HG02973 (cell line): Measurements from ENCODE around the gene HSDL2.

ENCODE experiments used
- ATAC-seq: cut with Tn5 transposase; IDR thresholded peaks from one replicate; pipeline ENCODE4 v1.9.1; 2021; ENCODE audit warnings: moderate library complexity; ENCODE audit not compliant: unreplicated experiment

HSDL2 gene

DNA sequence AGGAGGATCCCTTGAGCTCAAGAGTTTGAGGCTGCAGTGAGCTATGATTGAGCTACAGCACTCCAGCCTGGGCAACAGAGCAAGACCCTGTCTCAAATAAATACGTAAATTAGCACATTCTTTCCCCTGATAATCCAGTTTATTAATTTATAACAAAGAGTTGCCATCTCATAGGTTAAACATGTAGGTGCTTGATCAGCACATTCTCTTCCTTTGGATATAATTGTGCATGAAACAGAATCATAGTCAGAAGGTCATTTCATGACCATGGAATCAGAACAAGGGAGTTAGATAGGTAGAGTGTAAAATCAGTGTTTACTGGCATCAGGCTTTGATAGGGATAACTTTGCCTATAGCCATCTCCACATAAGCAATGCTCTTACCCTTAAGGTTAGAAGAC lies 63.7 kb downstream of the HSDL2 start:
- ATAC-seq, result no peak

DNA sequence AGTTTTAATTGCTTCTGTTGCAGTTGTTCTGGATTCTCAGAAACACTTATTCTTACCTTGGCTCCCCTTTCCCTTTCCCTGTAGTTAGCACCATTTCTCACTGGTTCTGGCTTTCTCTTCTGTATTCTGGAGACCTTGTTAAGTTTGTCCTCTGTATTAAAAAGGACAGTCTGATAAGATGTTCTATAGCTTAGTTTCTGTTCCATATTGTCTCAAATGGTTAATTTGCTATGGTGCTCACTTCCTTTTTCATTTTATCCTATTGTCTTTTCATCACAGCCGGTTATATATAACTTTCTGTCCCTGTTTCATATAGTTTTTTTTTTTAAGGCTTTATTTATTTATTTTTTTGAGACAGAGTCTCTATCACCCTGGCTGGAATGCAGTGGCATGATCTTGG lies 65.3 kb downstream of the HSDL2 start:
- no peak for ATAC-seq

DNA sequence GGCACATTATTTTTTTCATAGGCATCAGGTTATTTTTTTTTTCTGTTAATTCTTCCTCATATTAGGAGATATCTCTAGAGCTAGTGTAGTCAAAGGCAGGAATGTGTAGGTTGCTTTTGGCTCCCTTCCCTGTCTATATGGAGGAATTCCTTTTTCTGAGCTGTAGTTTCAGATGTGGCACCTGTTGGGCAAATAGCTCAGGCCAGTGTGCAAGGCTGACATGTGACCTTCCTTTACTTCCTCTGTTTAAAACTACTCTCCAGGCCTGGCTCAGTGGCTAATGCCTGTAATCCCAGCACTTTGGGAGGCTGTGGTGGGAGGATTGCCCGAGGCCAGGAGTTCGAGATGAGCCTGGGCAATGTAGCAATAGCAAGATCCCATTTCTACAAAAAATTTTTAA lies 66.2 kb downstream of the HSDL2 start:
- ATAC-seq, result no peak

DNA sequence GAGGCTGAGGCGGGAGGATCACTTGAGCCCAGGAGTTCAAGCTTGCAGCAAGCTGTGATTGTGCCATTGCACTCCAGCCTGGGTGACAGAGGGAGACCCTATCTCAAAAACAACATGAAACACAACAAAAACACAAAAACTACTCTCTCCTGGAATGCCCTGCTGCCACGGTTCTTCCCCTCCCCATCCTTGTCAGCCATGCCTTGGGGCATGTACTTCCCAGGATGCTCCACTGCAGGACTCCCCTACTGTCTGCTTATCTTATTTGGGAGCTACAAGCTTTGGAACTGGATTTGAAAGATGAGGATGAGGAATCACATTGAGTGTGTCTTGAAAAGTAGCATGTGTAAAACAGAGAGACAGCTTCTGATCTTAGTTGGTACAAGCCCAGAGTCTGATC lies 66.6 kb downstream of the HSDL2 start:
- no peak for ATAC-seq

DNA sequence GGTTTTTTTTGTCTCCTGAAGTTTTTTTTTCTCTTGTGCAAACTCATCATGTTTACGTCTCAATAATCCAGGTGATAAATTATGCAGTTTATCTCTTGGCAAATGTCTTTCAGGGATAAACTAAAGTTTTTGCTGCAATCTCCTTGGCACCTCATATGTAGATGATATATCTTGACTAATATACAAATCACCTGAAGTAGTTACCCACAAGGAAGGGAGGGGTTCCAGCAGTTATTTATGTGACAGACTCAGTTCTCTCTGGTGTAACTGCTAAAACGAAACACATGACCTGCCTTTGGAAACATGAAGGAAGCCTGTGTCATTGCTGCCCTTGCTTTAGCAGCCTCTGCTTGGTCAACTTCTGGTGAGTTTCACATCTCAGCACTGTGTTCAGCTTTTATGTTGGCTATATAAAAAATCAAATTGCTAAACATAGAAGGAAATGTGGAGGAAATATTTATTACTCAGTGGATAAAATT lies 67.4 kb downstream of the HSDL2 start:
- ATAC-seq, result no peak

DNA sequence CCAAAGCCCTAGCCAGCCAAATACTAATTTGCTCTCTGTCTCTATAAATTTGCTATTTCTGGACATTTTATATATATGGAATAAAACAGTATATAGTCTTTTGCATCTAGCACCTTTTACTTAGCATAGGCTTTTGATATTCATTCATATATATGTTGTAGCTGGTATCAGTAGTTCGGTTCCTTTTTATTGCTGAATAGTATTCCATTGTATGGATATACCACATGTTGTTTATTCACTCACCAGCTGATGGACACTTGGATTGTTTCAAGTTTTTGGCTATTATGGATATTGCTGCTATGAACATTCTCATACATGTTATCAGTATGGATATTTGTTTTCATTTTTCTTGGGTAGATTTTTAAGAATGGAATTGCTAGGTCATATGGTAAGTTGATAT lies 82.9 kb downstream of the HSDL2 start:
- no peak for ATAC-seq

DNA sequence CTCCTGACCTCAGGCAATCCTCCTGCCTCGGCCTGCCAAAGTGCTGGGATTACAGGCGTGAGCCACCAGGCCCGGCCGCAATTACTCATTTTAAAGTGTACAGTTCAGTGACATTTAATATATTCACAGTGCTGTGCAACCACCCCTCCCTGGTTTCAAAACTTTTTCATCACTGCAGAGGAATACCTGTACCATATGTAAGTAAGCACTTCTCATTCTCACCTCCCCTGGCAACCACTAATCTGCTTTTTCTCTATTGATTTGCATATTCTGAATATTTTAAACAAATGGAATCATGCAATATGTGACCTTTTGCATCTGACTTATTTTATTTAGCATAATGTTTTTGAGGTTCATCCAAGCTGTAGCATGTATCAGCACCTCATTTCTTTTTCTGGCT lies 85.4 kb downstream of the HSDL2 start:
- ATAC-seq, result no peak

DNA sequence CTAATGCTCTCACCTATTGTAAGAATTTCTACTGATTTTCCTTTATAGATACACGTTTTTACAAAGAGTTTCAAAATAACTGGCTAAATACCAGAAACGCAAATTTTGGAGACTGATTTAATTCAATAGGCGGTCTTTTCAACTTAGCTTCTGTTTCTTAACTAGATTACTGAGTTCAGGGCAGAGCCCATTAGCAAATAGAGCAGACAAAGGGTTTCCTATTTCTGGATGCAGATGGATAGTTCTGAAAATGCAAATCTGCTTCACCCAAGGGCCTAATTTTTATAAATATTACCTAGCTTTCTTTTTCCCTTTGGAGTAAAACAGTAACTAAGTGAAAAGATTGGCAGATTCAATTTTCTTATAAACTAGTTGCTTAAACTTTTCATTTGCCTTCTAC lies 93.1 kb downstream of the HSDL2 start:
- no peak for ATAC-seq

DNA sequence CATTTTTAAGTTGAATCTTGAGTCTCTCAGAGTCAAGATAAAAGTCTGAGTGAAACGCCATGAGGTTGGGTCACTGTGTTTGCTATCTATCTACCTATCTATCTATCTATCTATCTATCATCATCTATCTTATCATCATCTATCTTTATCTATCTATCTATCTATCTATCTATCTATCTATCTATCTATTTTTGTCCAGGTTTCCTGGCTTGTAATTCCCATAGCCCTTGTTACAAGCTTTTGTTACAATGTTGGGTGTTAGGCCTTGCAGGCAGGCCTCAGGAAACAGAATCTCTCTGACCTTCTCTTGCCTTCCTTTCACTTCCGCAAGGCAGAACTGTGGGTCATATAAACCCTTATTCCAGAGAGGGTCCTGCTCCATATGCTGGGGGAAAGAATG lies 94.1 kb downstream of the HSDL2 start:
- no peak for ATAC-seq

DNA sequence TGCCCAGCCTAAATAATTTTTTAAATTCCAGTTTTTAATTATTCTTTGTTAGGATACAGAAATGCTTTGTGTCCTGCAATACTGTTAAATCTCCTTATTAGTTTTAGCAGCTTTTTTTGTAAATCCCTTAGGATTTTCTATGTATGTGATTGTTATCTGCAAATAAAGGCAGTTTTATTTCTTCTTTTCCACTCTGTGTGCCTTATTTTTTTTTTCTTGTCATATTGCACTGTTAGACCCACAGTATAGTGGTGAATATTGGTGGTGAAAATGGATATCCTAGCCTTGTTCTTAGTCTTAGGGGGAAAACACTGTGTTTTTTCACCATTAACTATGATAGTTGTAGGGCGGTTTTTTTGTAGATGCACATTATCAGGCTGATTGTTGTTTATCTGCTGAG lies 95.4 kb downstream of the HSDL2 start:
- no peak for ATAC-seq

DNA sequence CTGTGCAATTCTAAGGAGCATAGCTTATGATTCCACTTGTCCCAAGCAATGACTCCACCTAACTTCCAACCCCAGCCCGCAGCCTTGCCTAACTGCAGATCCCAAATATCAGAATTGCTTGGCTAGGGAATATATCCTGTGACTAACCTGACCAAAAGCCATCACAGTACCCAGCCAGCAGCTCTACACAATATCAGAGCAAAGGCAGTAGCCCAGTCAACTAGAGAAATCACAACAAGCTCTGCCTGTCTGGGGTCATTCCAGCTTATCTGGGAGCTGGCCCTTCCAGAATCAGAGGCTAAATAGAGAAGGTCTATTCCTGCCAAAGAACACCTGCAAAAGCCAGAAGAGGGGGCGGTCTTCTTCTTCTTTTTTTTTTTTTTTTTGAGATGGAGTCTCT lies 97.4 kb downstream of the HSDL2 start:
- ATAC-seq, result no peak

DNA sequence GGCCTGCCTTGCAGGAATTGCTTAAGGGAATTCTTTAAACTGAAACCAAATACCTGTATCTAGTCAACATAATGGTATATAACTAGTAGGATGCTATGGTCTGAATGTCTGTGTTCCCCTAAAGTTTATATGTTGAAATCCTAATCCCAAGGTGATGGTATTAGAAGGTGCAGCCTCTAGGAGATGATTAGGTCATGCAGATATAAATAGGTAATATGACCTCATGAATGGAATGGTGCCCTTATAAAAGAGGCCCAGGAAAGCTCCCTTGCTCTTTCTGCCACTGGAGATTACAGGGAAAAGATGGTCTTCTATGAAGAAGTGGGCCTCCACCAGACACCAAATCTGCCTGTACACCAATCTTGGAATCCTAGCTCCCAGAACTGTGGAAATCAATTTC lies 99.3 kb downstream of the HSDL2 start:
- ATAC-seq, result no peak

DNA sequence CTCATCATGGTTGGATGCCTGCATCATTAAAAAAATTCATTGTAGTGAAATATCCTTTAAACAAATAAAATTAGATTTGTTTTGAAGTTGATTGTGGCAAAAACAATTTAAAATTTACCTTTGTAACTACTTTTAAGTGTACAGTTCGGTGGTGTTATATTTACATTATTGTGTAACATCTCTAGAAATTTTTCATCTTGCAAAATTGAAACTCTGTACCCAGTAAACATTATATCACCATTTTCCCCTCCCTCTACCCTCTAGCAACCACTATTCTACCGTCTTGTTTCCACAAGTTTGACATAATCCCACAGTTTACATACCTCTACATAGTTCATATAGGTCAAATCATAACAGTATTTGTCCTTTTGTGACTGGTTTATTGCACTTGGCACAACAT lies 104.7 kb downstream of the HSDL2 start:
- ATAC-seq, result no peak

DNA sequence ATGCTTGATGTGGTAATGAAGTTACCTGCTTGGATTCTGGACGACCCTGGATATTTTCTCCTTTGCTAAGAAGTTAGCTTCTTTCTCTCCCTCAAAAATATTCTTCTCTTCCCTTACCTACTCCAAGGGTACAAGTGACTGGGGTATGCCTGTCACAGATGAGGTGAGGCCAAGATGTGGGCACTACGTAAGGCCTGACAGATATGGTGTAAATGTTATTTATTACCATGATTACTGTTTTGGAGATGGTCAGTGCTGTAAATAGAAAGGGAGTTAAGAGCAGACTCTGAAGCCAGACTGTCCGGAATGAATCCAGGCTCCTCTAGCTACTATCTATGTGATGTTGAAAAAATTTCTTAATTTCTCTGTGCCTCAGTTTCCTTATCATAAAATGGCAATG lies 105.7 kb downstream of the HSDL2 start:
- no peak for ATAC-seq

DNA sequence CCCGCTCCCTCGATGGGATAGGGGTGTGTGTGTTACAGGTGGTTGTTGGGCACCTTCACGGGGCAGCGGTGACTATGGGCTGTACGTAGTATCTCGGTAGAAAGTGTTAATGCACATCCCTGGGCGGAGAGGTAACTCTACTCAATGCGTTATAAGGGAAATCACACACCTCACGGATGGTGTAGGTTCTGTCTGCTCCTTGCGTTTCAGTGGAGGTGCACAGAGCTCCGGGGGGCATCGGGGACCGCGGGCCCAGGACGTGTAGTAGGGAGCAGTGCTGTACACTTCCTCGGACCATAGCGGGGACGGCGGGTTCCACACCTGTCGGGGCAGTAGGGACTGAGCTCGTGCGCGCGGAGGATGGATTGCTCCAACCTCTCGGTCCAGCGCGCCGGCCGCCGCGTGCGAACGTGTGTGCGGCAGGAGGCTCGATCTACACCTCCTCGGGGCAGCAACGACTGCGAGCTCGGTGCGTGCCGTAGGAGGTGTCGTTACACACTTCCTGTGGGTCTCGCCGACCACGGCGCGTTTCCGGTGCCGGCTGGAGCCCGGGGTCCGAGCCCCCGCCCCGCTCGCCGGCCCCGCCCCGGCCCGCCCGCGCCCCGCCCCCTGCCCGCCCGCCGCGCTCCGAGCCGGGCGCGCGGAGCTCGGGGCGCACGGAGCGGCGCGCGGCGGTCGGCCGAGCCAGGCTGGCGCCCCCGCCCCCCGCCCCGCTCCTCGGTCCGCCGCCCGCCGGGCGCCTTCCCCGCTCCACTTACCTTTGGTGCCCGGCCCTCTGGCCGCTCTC lies 106.5 kb downstream of the HSDL2 start, which contains the start of gene KIAA1958:
Gene KIAA1958, plus strand, starts transcription at position 607 of the 787 bp plus-strand sequence. CDS start 87,254 bp downstream, outside the sequence.
- peak; percentile 86 for ATAC-seq

DNA sequence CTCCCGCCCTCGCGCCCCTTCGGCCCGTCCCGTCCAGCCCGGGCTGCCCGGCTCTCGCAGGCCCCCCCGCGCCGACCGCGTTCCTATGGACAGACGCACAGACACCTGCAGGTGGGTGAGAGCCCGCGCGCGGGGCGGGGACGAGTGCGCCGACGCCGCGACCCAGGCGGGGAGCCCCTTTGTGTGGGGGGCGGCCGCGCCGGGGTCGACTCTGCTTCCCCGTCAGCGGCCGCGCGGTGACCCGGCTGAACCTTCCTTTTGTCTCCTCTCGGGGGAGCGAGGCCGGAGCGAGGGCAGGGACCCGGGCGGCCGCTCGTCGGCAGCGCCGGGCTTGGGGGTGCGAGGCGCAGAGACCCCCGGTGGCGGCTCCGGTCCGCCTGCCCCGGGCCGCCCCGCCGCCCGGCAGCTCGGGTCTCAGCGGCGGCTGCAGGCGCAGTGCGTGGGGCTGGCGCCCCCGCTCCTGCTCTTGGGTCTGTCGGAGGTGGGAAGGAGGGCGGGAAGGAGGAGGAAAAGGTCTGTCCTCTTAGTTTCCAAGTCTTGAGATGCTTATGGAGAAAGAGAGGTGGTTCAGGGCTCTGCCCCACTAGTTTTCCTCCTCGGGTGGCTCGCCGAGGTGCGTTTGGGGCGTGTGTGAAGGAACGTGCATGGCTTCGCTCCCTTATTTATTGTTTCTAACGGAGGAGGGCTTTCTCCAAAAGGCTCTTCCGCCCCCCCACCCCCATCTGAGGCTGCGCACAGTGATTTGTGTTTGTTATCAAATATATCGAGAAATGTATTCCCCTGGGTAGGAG lies 107.3 kb downstream of the HSDL2 start:
- peak; percentile 38 for ATAC-seq

DNA sequence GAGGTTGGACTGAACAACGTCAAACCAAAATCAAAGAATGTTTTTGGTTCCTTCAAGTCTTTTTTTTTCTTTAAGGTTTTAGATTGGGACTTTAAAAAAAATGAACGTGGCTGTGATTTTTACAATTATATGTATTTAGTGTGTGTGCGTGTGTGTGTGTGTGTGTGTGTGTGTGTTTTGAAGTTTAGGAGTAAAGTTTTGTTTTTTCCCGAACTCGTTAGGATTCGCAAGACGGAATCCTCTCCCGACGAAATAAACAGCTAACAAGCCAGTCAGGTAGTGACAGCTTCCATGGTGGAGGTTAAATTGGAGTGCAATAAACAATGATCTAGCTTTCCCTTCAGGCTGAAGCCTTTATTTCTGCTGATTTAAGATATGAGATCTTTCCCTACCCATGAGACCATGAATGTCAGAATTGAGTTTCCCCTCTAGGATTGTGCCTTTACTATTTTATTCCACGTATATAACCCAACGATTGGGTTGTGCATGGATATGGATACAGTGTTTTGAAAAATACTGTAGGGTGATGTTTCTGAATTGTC lies 108.0 kb downstream of the HSDL2 start:
- ATAC-seq, result no peak

DNA sequence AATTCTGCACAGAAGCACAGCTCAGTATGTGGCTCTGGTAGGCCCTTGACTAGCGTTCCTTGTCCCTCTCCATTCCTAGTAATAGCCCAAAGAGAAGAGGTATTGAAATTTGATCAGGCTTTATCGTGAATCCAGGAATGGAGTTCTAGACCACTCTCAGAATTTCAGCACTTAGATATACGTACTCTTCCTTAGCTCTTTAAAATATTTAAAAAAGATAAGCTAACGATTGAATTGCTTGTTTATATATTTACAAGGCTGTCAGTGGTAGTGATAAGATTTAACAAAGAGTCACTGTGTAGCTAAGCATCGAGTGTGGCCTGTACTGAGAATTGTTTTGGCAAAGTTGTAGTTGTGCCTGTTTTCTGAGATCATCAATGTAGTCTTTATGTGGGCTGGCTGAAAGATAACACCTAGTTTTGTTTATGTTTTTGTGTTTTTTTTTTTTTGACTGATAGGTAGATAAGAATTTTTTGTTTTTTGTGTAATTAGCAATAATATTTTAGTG lies 109.2 kb downstream of the HSDL2 start:
- no peak for ATAC-seq

DNA sequence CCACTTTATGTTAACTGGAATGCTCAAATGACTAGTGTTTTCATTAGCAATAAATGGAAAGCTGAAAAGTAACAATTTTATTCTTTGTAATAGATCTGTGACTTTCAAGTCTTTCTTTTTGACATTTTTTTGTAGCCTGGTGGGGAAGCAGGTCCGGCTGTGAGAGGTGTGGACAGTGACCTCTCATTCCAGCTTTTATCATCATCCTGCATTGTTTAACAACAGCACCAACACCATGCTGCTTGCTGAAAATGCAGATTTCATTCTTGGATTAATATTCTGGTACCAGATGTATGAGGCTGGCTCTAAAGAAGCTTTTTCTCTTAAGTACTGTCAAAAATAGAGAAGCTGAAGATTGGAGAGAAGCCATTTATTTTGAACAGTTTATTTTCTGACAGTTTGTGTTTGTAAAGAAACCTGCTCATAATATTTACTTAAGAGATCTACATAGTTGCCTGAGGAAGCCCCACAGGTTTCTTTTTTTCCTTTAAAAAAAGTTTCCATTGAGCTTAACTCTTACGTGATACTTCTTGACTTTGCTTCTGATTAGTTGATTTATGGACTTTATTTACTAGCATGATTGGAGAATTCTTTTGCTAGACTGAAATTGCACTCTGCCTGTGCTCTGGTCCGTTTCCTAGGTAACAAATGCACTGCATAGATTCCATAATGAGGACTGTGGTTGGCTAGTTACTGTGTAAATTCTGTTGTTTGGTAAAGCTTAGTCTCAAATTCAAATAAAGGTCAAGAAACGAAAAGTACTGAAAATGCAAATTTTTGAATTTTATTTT lies 110.2 kb downstream of the HSDL2 start:
- no peak for ATAC-seq

DNA sequence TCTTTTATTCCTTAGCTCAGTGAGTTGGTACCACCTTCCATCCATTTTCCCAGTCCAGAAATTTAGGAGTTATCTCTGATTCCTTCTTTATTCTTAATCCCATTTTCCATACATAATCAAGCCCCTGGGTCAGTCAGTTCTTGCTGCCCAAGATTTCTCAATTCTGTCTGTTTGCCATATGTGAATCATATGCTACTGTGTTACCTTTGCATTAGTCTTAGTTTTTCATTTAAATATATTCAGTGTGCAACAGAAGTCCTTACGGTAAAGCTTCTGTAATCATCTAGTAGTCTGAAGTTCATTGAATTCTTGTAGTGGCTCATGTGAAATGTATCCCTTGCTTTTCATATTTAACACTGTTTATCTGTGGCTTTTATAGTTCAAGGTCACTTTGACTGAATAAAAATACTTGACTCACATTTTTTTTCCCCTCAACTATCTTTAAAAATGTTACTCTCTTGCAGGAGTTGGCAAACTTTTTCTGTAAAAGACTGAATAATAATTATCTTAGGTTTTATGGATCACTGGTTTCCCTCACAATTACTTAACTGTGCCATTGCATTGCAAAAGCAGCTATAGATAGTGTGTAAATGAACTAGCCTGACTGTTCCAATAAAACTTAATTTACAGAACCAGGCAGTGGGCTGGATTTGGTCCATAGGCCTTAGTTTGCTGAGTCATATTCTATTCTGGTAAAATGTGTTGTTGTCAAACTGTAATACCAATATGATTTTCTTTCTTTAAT lies 113.7 kb downstream of the HSDL2 start:
- ATAC-seq, result no peak
